ENCODE measurements around the gene MORN5. TPM values are rescaled to one million over a fixed set of nuclear protein-coding genes. Genes with fewer than 3 reads are reported as not detected.

The MORN5 gene
- polyA plus RNA-seq, 2 of the 4 experiments (the other 2 are of a cell fraction): not detected

DNA sequence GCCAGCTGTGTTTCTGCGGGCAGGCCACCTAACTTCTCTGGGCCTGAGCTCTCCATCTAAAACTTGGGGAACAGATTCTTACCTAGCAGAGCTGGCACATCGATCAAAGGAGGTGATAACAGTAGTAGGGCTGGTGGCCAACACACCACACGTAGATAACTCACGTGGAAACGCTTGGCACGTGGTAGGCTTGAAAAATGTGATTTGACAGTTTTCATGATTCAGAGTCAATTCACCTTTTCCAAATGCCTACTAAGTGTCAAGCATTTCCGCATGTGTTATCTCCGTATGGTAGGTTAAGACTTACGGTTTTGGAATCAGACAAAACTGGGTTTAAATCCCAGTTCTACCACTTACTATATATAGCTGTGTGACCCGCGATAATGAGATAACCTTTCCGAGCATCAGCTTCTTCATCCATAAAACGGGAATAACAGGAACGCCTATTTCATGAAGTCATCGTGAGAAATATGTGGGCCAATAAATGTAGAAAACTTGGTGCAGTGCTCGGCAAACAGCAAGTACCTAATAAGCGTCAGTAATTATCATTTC is 25.6 kb upstream of the MORN5 start:
- ATAC-seq: no peak
- CTCF ChIA-PET: interaction anchor here (0.6 to 6.2 kb wide), 7 partner anchors 10 to 676 kb away, joined by 3 to 86 read pairs (median 7); no protein-coding TSS in a partner anchor
- Histone ChIP-seq H3K4me2 (no peak overlapping the region), H3K4me1 (no peaks in the 10 kb centered on the region), H3K27ac (no peak overlapping the region), H3K9me3 (no peaks in the 10 kb centered on the region), H3K4me3 (no peak overlapping the region)
- DNase-seq (ENCODE audit: low read depth in 1 of 2, low spot score in 1 of 2): no peak
- POLR2A ChIA-PET: interaction anchor here (0.8 kb wide), 1 partner anchor 131 kb away, joined by 3 read pairs; the partner anchor contains the start of genes MRRF and RBM18
- FAIRE-seq: no peak
- 80% methylated on average over 17 of the region's 17 CpGs for WGBS (ENCODE audit: missing lambda C conversion rate)
- TF ChIP-seq, protein P1, sequence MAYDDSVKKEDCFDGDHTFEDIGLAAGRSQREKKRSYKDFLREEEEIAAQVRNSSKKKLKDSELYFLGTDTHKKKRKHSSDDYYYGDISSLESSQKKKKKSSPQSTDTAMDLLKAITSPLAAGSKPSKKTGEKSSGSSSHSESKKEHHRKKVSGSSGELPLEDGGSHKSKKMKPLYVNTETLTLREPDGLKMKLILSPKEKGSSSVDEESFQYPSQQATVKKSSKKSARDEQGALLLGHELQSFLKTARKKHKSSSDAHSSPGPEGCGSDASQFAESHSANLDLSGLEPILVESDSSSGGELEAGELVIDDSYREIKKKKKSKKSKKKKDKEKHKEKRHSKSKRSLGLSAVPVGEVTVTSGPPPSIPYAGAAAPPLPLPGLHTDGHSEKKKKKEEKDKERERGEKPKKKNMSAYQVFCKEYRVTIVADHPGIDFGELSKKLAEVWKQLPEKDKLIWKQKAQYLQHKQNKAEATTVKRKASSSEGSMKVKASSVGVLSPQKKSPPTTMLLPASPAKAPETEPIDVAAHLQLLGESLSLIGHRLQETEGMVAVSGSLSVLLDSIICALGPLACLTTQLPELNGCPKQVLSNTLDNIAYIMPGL (CRISPR knock-in tag; IDR thresholded peaks at IDR 0.05; ENCODE audit: borderline replicate concordance): no peak
- TF ChIP-seq MAZ (IDR thresholded peaks at IDR 0.05; ENCODE audit: borderline replicate concordance, low read depth, low read length) (no peak), EP300 (IDR thresholded peaks at IDR 0.05) (no peak), POLR2AphosphoS2 (conservative IDR thresholded peaks at IDR 0.05; ENCODE audit: low read length) (no peak), TFCP2L1 (CRISPR knock-in tag; IDR thresholded peaks at IDR 0.05) (no peak), BHLHE40 (IDR thresholded peaks at IDR 0.05; ENCODE audit: low read depth, low read length) (no peak), CEBPB (IDR thresholded peaks at IDR 0.05) (no peak), CBX2 (IDR thresholded peaks at IDR 0.05; ENCODE audit: borderline replicate concordance, low read depth) (no peak), JUNB (IDR thresholded peaks at IDR 0.05) (no peak), JUN (IDR thresholded peaks at IDR 0.05) (no peak), FOXS1 (CRISPR knock-in tag; IDR thresholded peaks at IDR 0.05) (no peak), PHF8 (IDR thresholded peaks at IDR 0.05; ENCODE audit: borderline replicate concordance, low read depth) (no peak), MYC (IDR thresholded peaks at IDR 0.05; ENCODE audit: borderline replicate concordance, low read length) (no peak), EHMT2 (IDR thresholded peaks at IDR 0.05; ENCODE audit: low read depth) (no peak), SMC3 (IDR thresholded peaks at IDR 0.05) (no peak), ZSCAN20 (CRISPR knock-in tag; IDR thresholded peaks at IDR 0.05) (no peak), KDM5A (IDR thresholded peaks at IDR 0.05) (no peak), POLR2A (IDR thresholded peaks at IDR 0.05; ENCODE audit: low read length) (no peak), TP53 (CRISPR knock-in tag; IDR thresholded peaks at IDR 0.05) (no peak)
- TF ChIP-seq, protein P2, sequence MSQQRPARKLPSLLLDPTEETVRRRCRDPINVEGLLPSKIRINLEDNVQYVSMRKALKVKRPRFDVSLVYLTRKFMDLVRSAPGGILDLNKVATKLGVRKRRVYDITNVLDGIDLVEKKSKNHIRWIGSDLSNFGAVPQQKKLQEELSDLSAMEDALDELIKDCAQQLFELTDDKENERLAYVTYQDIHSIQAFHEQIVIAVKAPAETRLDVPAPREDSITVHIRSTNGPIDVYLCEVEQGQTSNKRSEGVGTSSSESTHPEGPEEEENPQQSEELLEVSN (IDR thresholded peaks at IDR 0.05; ENCODE audit: borderline replicate concordance, low read depth): no peak

DNA sequence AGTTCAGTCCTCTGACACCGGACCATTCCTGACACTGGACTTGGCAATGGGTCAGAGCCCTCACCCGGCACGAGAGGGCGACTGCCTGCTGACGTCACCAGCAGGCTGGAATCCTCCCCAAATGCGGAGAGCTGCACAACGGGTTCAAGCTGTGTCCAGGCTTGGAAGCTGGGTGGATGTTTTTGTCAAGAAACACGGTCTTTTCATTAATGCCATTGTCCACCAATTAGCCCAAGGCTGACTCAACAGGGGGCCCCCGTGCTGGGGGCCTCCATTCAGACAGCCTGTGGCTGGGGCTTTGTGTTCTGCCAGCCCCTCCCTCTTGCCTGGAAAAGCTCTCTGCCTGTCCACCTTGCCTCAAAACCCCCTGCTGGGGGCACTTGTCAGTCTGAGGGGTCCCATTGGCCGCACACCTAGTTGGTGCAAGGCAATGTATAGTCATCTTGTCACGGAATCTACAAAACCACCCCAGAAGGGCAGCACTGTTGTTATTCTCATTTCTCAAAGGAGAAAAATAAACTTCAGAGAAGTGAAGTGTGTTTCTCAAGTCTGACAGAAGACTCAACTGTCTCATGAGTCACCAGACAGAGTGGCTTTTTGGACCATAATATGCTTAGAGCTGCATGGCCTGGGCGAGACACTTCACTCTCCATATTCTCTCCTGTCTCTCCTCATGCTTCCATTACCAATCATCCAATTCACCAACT is 24.7 kb upstream of the MORN5 start:
- H3K4me1 ChIP-seq: no peaks in the 10 kb centered on the region
- no peak for FAIRE-seq
- no peak for DNase-seq (ENCODE audit: low read depth in 1 of 2, low spot score in 1 of 2)
- no peaks in the 10 kb centered on the region for H3K9me3 ChIP-seq
- WGBS (ENCODE audit: missing lambda C conversion rate): 63% methylated on average over 12 of the region's 12 CpGs
- H3K4me3 ChIP-seq: no peak overlapping the region
- H3K4me2 ChIP-seq: no peak overlapping the region
- H3K27ac ChIP-seq: no peak overlapping the region
- ChIA-PET POLR2A (no interaction called here), CTCF (interaction anchor here (1.4 to 6.2 kb wide), 5 partner anchors 11 to 675 kb away, joined by 5 to 86 read pairs (median 11); no protein-coding TSS in a partner anchor)
- TF ChIP-seq TFCP2L1 (CRISPR knock-in tag; IDR thresholded peaks at IDR 0.05): no peak
- TF ChIP-seq NFE2L2 (conservative IDR thresholded peaks at IDR 0.05; ENCODE audit: low read length): no peak
- TF ChIP-seq, protein P3, sequence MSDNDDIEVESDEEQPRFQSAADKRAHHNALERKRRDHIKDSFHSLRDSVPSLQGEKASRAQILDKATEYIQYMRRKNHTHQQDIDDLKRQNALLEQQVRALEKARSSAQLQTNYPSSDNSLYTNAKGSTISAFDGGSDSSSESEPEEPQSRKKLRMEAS (IDR thresholded peaks at IDR 0.05): no peak
- TF ChIP-seq, protein P4, sequence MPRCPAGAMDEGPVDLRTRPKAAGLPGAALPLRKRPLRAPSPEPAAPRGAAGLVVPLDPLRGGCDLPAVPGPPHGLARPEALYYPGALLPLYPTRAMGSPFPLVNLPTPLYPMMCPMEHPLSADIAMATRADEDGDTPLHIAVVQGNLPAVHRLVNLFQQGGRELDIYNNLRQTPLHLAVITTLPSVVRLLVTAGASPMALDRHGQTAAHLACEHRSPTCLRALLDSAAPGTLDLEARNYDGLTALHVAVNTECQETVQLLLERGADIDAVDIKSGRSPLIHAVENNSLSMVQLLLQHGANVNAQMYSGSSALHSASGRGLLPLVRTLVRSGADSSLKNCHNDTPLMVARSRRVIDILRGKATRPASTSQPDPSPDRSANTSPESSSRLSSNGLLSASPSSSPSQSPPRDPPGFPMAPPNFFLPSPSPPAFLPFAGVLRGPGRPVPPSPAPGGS (IDR thresholded peaks at IDR 0.05): no peak
- TF ChIP-seq BHLHE40 (IDR thresholded peaks at IDR 0.05; ENCODE audit: low read depth, low read length): no peak
- no peak for TF ChIP-seq CBX2 (IDR thresholded peaks at IDR 0.05; ENCODE audit: borderline replicate concordance, low read depth)
- TF ChIP-seq CEBPB (IDR thresholded peaks at IDR 0.05): no peak
- no peak for TF ChIP-seq MAFK (IDR thresholded peaks at IDR 0.05; ENCODE audit: partially characterized antibody)
- TF ChIP-seq EHMT2 (IDR thresholded peaks at IDR 0.05; ENCODE audit: low read depth): no peak
- TF ChIP-seq RARB (CRISPR knock-in tag; IDR thresholded peaks at IDR 0.05): no peak
- no peak for TF ChIP-seq JUN (IDR thresholded peaks at IDR 0.05)
- no peak for TF ChIP-seq GATA3 (IDR thresholded peaks at IDR 0.05; ENCODE audit: borderline replicate concordance)
- no peak for ATAC-seq
